ENCODE data around the gene PHF21B.
"Not testable (repeated sequence)": the region's sequence is repeated elsewhere in the genome, so short reads cannot be mapped to it uniquely, and the experiment has no call there.

PHF21B gene

DNA sequence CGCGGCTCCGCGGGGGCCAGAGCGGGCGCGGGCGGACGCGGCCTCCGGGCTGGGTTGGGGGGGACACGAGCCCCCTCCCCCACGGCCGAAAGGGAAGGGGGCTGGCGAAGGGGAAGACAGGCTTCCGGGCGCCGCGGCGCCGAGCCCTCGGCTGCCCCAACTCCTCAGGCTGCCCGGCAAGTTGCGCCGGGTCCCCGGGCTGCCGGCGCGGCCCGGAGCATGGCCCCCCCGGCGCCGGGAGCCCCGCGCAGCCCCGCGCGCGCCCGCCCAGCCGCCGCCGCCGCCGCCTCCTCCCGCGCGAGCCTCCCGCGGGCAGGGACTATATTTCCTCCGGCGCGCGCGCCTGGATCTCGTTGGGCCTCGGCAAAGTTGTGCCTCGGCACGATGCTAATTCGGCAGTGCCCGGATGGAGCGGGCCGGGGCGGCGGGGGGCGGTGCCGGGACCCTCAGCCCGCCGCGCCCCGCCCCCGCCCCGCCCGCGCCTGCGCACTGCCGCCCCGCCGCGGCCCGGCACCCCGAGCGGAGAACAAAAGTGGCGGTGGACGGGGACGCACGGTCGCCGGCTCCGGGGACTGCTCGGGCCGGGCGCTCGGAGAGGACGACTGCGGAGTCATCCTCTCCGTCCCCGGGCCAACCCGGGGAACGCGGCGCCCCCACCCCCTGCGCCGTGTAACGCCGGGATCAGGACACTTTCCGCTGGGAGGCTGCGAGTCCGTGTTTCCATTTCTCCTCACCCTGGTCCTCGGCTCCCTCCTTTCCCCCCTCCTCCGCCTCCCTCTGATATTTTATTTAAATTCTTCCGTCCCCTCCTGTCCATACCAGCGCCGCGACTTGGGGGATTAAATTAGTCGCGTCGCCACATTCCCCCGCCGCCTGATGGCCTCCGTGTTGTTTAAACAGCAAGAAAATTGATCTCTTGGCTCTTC is at the start of gene PHF21B:
Gene PHF21B (minus strand): TSS at position 400 of the 926 bp plus-strand sequence. CDS start 456 bp downstream, outside the sequence.
- peak; percentile 8 for DNase-seq (ENCODE audit: low read depth)

DNA sequence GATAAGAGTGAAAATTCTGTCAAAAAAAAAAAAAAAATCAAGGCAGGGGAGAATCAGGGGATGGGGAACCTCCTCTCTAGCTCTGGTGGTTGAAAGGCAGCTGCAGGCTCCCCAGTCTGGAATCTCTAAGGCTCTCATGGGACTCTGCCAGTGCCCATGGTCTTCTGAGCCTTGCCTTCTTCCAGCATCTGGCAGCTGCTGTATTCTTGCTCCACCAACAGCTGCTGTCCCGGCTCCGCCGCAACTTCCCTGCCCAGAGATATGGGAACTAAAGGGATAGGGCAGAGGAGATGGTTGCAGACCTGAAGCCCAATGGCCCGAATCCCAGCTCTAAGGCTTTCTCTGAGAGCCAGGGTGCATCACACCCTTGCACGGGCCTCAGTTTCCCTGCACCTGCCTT is 49.5 kb upstream of the PHF21B start:
- DNase-seq (ENCODE audit: low read depth), result no peak

DNA sequence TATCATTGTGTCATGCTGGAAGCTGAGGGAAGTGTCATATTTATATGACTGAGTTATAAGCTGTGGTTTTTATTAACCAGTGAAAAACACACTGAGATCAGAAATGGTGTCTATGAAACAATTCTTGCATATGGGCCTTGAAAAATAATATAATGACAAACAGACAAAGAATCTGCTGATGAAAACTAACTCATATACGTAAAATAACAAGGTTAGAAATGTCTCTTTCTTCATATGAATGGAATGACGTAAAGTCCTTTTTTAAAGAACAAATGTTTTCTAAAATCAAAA is 48.8 kb upstream of the PHF21B start:
- DNase-seq (ENCODE audit: low read depth), result no peak

DNA sequence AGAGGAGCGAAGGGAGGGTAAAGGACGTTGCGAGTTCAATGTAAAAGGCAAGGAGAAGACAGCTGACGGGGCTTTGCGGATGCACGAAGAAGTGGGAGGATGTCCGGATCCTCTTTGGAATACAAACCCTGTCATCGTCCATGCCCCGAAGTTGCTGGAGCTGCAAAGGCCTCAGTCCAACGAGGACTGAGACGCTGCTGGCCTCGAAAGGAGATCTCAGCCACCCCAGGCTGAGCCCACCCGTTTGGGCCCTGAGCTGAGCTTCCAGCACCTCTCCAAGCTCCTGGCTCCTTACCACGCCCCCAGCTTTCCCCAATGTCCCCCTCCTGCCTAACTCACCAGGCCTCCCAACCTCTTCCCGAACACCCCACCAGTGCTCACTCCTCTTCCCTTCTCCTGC is 46.1 kb upstream of the PHF21B start:
- no peak for DNase-seq (ENCODE audit: low read depth)

DNA sequence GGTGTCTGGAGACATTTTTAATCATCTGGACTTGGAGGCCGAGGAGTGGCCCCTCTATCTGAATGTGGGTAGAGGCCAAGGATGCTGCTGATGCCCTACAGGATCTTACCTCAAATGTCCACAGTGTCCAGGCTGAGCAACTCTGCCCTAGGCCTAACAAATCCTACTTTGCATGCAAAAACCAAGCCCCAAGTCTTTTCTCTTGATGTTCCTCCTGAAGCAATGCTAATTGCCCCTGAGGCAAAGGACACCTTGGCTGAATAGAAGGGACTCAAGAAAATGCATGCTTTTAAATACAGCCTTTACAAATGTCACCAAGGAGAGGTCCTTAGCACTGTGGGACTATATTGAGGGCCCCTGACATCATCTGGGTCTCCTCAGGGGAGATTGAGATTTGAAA is 43.8 kb upstream of the PHF21B start:
- DNase-seq (ENCODE audit: low read depth), result no peak

DNA sequence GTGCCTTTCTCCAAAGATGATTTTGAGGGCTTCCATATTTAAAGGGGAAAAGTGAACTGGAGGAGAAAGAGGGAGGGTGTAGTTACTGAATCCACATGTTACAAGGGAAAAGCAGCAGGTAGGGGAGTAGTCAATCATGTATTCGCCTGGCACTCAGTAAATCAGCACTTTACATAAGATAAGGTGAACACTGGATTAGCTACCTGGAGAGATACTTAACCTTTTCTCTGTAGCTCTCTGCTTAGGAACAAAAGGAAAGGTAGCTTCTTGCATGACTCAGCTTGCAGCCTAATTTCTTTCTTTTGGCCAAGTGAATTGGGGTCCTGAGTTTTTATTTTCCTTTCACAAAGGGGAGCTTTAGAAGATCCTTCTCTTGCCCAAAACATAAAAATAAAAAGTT is 43.3 kb upstream of the PHF21B start:
- no peak for DNase-seq (ENCODE audit: low read depth)

DNA sequence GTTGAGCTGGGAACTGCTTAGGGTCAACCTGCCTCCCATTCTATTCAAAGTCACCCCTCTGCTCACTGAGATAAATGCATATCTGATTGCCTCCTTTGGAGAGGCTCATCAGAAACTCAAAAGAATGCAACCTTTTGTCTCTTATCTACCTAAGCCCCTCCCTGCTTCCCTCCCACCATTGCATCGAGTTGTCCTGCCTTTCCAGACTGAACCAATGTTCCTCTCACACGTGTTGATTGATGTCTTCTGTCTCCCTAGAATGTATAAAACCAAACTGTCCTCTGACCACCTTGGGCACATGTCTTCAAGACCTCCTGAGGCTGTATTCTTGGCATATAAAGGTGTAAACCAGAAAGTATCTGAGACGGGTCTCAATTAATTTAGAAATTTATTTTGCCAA is 42.9 kb upstream of the PHF21B start:
- not testable (repeated sequence) for DNase-seq (ENCODE audit: low read depth)

DNA sequence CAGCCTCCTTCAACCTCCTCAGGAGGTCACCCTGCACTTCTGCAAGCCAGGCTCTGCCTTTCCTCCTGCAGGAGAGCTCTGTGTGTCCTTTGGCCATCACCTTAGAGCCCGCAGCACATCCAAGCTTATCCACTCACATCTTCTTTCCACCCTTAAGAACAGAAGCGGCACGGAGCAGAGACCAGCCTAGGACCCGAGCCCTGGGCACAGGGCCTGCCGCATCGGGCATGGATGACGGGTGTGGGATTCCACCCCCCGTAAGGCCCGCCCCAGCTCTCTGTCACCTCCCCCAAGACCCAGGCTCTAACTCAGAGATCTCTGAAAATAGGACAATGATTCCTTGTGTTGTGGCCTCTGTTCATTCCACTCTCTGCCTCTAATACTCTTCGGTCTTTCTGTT is 42.1 kb upstream of the PHF21B start:
- no peak for DNase-seq (ENCODE audit: low read depth)

DNA sequence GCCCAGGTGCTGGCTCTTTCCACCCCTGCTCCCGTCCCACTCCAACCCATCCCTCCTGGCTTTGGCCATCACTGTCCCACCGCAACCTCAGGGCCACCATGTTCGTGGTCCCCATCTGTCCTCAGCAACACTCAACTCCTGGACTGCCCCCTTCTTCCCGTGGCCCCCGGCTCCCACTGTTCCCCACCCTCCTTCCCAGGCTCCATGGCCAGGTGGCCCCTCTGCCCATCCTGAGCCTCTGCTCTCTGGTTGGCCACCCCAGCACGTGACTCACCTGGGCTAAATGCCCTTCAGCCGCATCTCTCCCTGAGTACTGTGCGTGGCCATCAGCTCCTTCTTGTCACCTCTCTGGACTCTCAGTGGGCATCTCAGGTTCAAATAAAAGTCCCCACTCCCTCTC is 41.6 kb upstream of the PHF21B start:
- DNase-seq (ENCODE audit: low read depth), result no peak

DNA sequence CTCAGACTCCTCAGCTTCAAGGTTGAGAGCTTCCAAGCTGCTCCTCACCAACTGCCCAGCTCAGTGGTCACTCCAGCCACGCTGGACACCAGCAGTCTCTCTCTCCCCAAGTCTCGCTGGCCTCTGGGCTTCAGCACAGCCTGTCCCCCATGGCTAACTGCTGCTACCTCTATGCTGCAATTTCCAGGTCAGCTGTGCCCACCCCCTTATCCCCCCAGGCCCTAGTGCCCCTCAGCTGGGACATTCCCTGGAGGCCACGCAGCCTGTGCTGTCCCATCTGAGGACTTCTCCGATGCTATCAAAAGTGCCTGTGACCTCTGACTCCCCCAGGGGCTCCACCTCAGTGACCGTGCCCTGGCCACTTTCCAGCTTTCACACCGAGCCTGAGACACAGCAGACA is 37.5 kb upstream of the PHF21B start:
- DNase-seq (ENCODE audit: low read depth), result no peak

DNA sequence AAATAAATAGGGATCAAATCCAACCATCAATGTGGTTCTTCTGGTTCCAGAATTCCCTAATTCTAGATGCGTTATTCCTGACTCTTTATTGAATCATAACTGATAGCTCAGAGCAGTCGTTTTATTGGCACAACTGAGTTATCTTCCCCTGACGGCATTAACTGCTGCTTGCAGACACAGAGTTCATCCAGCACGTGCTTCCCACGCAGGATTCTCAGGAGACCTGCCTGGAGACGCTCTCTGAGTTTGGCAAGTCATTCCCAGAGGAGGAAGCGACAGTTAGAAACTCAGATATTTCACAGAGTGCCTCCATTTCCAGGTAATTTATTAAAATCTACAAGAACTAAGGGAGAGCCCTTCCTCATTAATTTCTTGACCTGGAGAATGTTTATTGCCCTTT is 35.4 kb upstream of the PHF21B start:
- DNase-seq (ENCODE audit: low read depth), result no peak

DNA sequence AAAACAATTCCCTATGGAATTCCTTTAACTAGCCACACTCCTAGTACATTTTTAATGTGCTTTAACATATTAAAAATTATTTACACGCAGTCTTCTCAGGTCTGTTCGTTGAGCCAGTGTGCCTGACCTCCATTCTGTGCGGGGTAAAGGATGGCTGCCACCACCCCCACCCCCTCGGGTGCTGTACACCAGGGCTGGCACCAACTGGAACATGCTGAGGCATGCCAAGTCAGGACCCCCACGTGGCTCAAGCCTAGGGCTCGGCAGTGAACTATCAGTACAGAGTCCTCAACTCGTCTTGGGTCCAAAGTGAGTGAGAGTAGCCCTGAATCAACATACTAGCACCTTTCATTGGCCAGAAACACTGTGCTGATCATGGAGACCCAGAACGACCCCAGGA is 32.5 kb upstream of the PHF21B start:
- no peak for DNase-seq (ENCODE audit: low read depth)

DNA sequence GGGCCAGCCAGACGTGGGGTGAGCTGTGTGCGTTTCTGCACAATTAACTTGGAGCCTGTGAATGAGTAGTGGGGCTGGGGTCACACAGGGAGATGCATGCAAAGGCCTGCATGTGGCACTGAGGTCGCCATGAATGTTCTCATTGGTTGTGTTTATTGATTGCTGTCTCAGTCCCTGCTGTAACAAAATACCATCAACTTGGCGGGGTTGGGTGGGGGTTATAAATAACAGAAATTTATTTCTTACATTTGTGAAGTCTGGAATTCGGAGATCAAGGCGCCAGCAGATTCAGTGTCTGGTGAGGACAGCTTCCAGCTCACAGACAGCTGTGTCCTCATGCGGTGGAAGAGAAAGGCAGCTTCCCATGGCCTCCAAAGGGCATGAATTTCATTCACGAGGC is 29.3 kb upstream of the PHF21B start:
- DNase-seq (ENCODE audit: low read depth), result no peak

DNA sequence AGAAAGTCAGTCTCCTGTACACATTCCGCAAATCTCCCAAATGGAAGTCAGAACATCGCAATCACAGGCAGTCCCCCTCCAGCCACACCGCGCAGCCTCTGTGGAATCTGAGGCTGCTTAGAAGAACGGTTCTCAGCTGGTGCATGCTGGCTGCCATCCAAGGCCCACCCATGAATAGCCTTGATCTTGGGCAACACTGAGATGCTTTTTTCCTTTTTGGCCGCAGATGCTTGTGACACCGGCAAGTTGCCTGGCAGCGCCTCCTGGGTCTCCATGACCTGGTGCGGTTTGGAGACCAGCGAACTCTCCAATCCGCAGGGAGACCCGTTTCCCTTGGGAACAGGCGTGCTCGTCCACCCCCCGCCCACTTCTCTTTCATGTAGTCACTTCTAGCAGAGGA is 26.3 kb upstream of the PHF21B start:
- DNase-seq (ENCODE audit: low read depth), result no peak

DNA sequence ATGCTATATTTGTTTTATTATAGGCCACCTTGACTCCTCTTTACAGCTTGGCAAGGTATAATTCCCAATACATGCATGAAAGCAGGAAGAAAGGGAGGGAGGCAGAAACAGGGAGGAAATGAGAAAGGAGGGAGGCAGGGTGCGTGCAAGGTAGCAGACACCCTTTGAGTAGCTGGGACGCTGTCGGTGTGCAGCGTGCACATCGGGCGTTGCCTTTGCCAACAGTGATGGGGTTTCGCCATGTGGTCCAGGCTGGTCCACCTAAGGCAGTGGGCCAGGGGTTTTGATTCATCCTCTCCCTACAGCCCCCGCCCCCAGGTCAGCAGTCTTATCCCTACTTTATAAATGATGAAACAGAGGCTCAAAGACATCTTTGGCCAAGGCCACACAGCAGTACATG is 25.0 kb upstream of the PHF21B start:
- DNase-seq (ENCODE audit: low read depth), result no peak

DNA sequence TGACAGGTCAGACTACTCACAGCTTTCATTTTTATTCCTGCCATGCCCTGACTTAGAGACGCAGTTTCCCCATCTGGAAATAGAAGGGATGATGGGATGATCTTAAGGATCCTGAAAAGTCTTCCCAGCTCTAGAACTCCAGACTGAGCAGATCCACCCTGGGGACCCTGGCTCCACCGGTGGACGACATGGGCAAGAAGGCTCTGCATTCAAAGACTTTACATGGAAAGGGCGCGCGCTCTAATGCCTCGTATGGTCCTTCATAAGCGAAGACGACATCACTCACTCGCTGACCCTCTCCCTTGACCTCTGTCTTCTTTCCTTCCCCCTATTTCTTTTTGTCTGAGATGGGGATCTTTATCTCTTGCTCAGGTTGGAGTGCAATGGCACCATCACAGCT is 24.4 kb upstream of the PHF21B start:
- no peak for DNase-seq (ENCODE audit: low read depth)

DNA sequence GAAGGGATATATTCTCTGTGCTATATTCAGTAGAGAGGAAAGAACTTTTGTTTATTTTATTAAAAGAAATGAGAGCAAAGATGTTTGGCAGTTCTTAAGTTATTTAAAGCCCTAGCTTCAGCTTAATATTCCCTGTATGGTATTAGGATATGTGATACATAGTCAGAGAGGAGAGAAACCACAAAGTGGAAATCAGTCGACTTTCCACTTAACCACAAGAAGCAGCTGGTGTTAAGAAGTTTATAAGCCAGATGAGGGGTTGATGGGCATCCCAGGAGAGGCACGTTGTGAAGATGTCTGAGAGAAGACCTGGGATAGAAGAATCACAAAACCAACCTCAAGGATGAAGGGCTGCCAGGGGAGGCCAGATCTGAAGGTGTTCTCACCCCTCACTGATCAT is 23.3 kb upstream of the PHF21B start:
- DNase-seq (ENCODE audit: low read depth), result no peak

DNA sequence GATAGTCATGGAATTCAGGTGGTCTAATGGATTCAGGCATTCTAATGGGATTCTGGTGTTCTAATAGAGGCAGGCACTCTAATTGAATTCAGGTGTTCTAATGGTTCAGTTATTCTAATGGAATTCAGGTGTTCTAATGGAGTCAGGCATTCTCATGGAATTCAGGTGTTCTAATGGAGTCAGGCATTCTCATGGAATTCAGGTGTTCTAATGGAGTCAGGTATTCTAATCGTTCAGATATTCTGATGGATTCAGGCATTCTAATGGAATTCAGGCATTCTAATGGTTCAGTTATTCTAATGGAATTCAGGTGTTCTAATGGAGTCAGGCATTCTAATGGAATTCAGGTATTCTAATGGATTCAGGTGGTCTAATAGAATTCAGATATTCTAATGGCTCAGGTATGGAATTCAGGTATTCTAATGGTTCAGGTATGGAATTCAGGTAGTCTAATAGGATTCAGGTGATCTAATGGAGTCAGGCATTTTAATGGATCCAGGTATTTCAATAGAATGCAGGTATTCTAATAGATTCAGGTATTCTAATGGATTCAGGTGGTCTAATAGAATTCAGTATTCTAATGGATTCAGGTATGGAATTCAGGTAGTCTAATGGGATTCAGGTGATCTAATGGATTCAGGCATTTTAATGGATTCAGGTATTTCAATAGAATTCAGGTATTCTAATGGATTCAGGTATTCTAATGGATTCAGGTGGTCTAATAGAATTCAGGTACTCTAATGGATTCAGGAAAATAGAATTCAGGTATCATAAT is 22.0 kb upstream of the PHF21B start:
- no peak for DNase-seq (ENCODE audit: low read depth)

DNA sequence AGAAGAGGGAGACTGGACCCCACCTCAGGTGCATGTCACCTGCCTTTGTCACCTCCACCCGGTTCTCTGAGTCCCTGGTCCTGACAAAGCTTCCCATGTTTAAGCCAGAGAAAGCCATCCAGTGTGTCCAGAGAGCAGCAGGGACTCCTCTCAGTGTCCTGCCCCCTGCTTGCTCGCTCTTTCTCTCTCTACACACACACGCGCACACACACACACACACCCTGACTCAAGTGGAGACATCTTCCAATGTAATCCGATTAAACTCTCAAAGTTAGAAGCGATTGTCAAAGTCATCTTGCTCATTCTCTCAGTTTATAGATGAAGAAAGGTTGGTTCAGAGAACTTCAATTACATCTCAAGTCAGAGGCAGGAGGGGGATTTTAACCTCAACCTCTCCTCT is 19.7 kb upstream of the PHF21B start:
- DNase-seq (ENCODE audit: low read depth), result no peak

DNA sequence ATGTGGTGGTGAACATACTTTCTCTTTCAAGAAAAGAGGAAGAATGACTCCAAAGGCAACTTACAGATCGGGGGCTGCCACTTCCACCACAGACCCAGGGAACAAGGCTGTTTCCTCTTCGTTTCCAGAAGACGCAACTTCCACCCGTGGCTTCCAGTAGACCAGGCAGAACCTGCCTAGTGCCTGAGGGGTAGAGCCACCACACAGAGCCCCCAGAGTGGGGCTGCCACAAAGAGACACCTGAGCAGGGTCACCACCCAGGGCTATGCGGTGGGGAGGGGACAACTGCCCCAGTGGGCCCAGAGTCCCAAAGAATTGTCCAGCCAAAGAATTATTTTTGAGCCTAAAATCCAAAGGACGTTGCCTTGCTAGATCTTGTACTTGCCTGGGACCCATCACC is 16.7 kb upstream of the PHF21B start:
- no peak for DNase-seq (ENCODE audit: low read depth)

DNA sequence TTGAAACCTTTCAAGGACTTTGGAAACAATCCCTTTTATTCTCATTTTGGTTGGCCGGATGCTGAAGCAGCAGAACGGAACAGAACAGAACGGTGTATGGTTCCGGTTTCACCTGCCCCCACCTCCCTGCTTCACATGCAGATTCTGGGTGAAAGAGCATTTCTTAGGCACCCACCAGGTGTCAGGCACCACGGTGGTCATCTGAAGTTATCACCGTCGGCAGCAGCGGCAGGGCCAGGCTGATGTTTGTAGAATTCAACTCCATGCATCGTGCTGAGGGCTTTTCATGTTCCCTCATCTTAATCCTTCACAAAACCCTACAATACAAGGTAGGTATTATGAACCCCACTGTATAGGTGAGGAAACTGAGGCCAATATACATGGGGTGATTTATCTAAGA is 13.6 kb upstream of the PHF21B start:
- DNase-seq (ENCODE audit: low read depth), result no peak

DNA sequence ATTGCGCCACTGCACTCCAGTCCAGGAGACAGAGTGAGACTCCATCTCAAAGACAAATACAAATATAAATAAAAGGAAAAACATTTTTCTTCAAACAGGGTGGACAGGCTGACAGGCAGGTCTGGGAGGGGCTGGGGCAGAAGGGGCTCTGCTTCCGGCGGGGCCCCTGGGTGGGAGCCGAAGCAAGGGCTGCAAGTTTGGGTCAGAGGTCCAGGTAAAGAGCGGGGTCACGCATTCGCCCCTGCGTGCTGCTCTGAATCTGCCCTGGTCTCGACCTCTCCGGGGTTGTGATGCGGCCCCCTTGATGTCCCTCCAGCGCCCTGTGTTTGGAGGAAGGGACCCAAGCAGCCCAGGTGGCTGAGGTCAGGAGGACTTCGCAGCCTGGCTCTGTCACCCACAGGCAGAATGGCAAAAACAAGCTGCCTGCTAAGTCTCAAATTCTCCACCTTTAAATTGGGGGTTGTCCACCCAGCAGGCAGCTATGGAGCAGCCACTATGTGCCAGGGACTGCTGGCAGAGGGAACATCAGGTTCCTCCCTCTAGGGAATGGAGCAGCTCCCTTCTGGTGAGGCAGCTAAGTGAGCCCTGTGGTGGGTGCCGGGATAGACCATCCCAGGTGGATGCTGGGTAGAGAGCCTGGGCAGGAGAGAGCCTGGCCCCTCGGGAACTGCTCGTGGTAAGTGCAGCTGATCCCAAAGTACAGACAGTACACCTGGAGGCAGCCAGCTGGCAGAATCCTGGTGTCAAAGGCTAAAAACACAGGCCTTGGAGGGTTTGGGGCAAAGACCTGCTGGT is 10.3 kb upstream of the PHF21B start:
- DNase-seq (ENCODE audit: low read depth), result no peak

DNA sequence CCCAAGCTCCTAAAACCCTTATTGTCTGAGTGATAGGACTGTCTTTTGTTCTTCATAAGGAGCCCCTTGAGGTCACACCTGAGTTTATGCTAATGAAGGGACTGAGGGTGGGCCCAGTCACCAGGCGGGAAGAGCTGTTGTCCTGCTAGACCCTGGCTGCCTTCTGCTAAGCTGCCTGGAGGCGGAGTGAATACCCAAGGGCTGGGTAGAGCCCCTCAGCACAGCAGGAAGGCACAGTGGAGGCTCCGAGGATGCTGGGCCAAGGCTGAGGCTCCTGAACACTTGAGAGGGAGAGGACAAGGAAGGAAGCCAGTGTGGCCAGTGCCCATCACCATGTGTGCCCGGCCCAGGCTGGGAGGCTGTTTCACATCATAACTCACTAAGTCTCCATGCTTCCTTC is 4.8 kb upstream of the PHF21B start:
- DNase-seq (ENCODE audit: low read depth), result no peak

Measured in fibroblast of gingiva (primary cell).